ENCODE measurements around the gene PTPRE. TPM values are rescaled to one million over a fixed set of nuclear protein-coding genes. Genes with fewer than 3 reads are reported as not detected.

Gene PTPRE
- total RNA-seq, 1 experiment from 2014 or later = 12.3 TPM

- Histone ChIP-seq H3K4me2 (ENCODE audit: low read length) (no peak overlapping the region), H3K9ac (ENCODE audit: low read length) (no peak overlapping the region), H3K9me3 (ENCODE audit: control insufficient read depth in 1 of 2, insufficient read depth in 1 of 2, low read depth in 1 of 2, low read length in 2 of 2) (no peaks in the 10 kb centered on the region), H2AFZ (ENCODE audit: low read depth, low read length, poor library complexity, severe bottlenecking) (no peak overlapping the region), H4K20me1 (ENCODE audit: insufficient read depth) (no peaks in the 10 kb centered on the region), H3K36me3 (ENCODE audit: control insufficient read depth in 1 of 2, insufficient read depth in 2 of 2, low read length in 2 of 2) (no peaks in the 10 kb centered on the region; a peak in 1 of 4 replicates), H3K4me1 (ENCODE audit: control insufficient read depth in 1 of 2, insufficient read depth in 2 of 2, low read length in 2 of 2) (peaks cover 0 to 6% of the 10 kb centered on the region in 2 experiments; a peak in 1 of 4 replicates), H3K4me3 (replicated peaks in 1 of 2; ENCODE audit: low read depth in 1 of 2, low read length in 2 of 2) (no peak overlapping the region), H3K79me2 (ENCODE audit: insufficient read depth, low read length) (no peaks in the 10 kb centered on the region), H3K9me2 (ENCODE audit: insufficient read depth) (no peaks in the 10 kb centered on the region), H3K27me3 (ENCODE audit: insufficient read depth, low read length) (no peaks in the 10 kb centered on the region), H3K27ac (ENCODE audit: low read depth, low read length) (no peak overlapping the region)
- intact Hi-C loops (cut with micrococcal nuclease) = no loop called here
- BruUV-seq (replicated peaks) = no TSS peak
- TF ChIP-seq CBX3 (IDR thresholded peaks at IDR 0.05; ENCODE audit: low read depth) = no peak
- no peak for TF ChIP-seq POLR2AphosphoS5 (IDR thresholded peaks at IDR 0.05; ENCODE audit: low read depth, low read length)
- no peak for TF ChIP-seq ELF1 (IDR thresholded peaks at IDR 0.05; ENCODE audit: borderline replicate concordance, low read depth)
- no peak for TF ChIP-seq ATF3 (IDR thresholded peaks at IDR 0.05)
- no peak for TF ChIP-seq ZBTB33 (IDR thresholded peaks at IDR 0.05; ENCODE audit: extremely low read depth, insufficient replicate concordance, low read length)
- TF ChIP-seq SIN3A (IDR thresholded peaks at IDR 0.05; ENCODE audit: low read depth) = no peak
- TF ChIP-seq CTCF (IDR thresholded peaks at IDR 0.05 in 2 of 3, conservative IDR thresholded peaks at IDR 0.05 in 1 of 3; ENCODE audit: borderline replicate concordance in 1 of 3, insufficient read depth in 1 of 3, low read depth in 2 of 3, low read length in 2 of 3) = no peak
- no peak for TF ChIP-seq ZNF274 (IDR thresholded peaks at IDR 0.05; ENCODE audit: low read depth, low read length)
- TF ChIP-seq MAX (IDR thresholded peaks at IDR 0.05) = no peak
- no peak for TF ChIP-seq SP1 (IDR thresholded peaks at IDR 0.05; ENCODE audit: low read depth)
- no peak for TF ChIP-seq EZH2 (IDR thresholded peaks at IDR 0.05)
- TF ChIP-seq FOSL1 (IDR thresholded peaks at IDR 0.05; ENCODE audit: low read depth) = no peak
- TF ChIP-seq ZFX (IDR thresholded peaks at IDR 0.05) = no peak
- TF ChIP-seq YY1 (IDR thresholded peaks at IDR 0.05; ENCODE audit: extremely low read depth, insufficient replicate concordance, low read depth, low read length) = no peak
- TF ChIP-seq SRF (IDR thresholded peaks at IDR 0.05; ENCODE audit: low read depth) = no peak
- no peak for TF ChIP-seq TCF7L2 (IDR thresholded peaks at IDR 0.05; ENCODE audit: borderline replicate concordance, extremely low read depth, insufficient read depth, insufficient read length)
- no peak for ATAC-seq
- ChIA-PET CTCF (interaction anchor here (0.9 kb wide), 1 partner anchor 37 kb away, joined by 4 read pairs; no protein-coding TSS in a partner anchor), POLR2A (no interaction called here), RAD21 (ENCODE audit: low non-redundant PET in 1 of 2, low total read pairs in 2 of 2, uncharacterized antibody in 2 of 2, unreplicated experiment in 2 of 2) (no interaction called here)
- DNase-seq (ENCODE audit: low read depth, low spot score) = no peak
These were observed 165.1 kb downstream of the PTPRE start for GRCh38 chr10:128072046-128072445.

All from HCT116 (cell line).